H1 (cell line): Measurements from ENCODE around the gene MICU1. TPM values are rescaled to one million over a fixed set of nuclear protein-coding genes. Genes with fewer than 3 reads are reported as not detected.

Experiments used
- CTCF ChIA-PET: fragments of 300-600 bp; sonication (Branson Sonifier 250); formaldehyde crosslinking; loops from one replicate; lab custom pipeline; 2021; ENCODE audit not compliant: partially characterized antibody; lab: Charles Lee
- POLR2A ChIA-PET: fragments of 300-600 bp; sonication (Branson Sonifier 250); formaldehyde crosslinking; loops from one replicate; lab custom pipeline; 2021; ENCODE audit warnings: inconsistent platforms; ENCODE audit not compliant: partially characterized antibody; lab: Charles Lee
- DNase-seq, 2 experiments: peaks; one replicate each; pipeline versions ENCODE4 v3.0.0 to v3.0.0-alpha.2; 2010 to 2022; ENCODE audit warnings: low spot score in 2 of 2, low read depth in 1 of 2, mixed read lengths in 1 of 2
- FAIRE-seq: peaks from 2 replicates; lab custom pipeline; 2011; peaks lifted over from hg19 to GRCh38; lab: Jason Lieb, UNC
- H2AFZ ChIP-seq: 2 replicates; pipeline ENCODE4 v1.8.1; 2012; ENCODE audit warnings: low read length, inconsistent platforms
- H2AK5ac ChIP-seq: 2 replicates; pipeline ENCODE4 v1.6.1; 2013; ENCODE audit warnings: low read depth, low read length
- H2BK120ac ChIP-seq: replicated peaks from 2 replicates; pipeline ENCODE3; 2013; ENCODE audit warnings: low read depth, low read length, inconsistent platforms
- H2BK12ac ChIP-seq: 2 replicates; pipeline ENCODE4 v1.6.1; 2013; ENCODE audit warnings: low read depth, low read length
- H2BK15ac ChIP-seq: 2 replicates; pipeline ENCODE4 v1.6.1; 2013; ENCODE audit warnings: low read length
- H2BK20ac ChIP-seq: 2 replicates; pipeline ENCODE4 v1.6.1; 2013; ENCODE audit warnings: low read length
- H2BK5ac ChIP-seq: 2 replicates; pipeline ENCODE4 v1.6.1; 2013; ENCODE audit warnings: low read depth, low read length
- H3K14ac ChIP-seq: 2 replicates; pipeline ENCODE4 v1.6.1; 2013; ENCODE audit warnings: inconsistent platforms; ENCODE audit not compliant: insufficient read length
- H3K18ac ChIP-seq: 2 replicates; pipeline ENCODE4 v1.6.1; 2013; ENCODE audit warnings: low read length; ENCODE audit errors: extremely low read depth
- H3K23ac ChIP-seq: 2 replicates; pipeline ENCODE4 v1.6.1; 2013; ENCODE audit warnings: inconsistent platforms; ENCODE audit not compliant: insufficient read length
- H3K23me2 ChIP-seq: 2 replicates; pipeline ENCODE4 v1.6.1; 2013; ENCODE audit warnings: low read depth, low read length
- H3K27ac ChIP-seq: 2 replicates; pipeline ENCODE4 v1.6.1; 2011; ENCODE audit warnings: low read depth, low read length, inconsistent platforms
- H3K27me3 ChIP-seq, 4 experiments: replicated peaks in 1 of 4; 1 replicate in 1 of 4; 2 replicates in 3 of 4; pipeline versions ENCODE4 v1.6.1 to v1.8.1; 2011 to 2013; ENCODE audit warnings: low read length in 3 of 4, mild to moderate bottlenecking in 3 of 4, inconsistent platforms in 2 of 4, mixed read lengths in 2 of 4, moderate library complexity in 1 of 4; ENCODE audit not compliant: control insufficient read depth in 3 of 4, insufficient read depth in 3 of 4; ENCODE audit errors: extremely low read depth in 1 of 4
- H3K36me3 ChIP-seq, 4 experiments: 2 replicates each; pipeline versions ENCODE4 v1.6.1 to v1.8.1; 2011 to 2013; ENCODE audit warnings: mild to moderate bottlenecking in 4 of 4, low read length in 3 of 4, moderate library complexity in 2 of 4, control low read depth in 1 of 4, inconsistent platforms in 1 of 4; ENCODE audit not compliant: insufficient read depth in 4 of 4, control insufficient read depth in 2 of 4
- H3K4ac ChIP-seq: replicated peaks from 2 replicates; pipeline ENCODE3; 2013; ENCODE audit warnings: low read length, low read depth, mixed read lengths, inconsistent platforms; ENCODE audit not compliant: insufficient read length
- H3K4me1 ChIP-seq, 4 experiments: replicated peaks in 1 of 4; 1 replicate in 1 of 4; 2 replicates in 3 of 4; pipeline versions ENCODE4 v1.6.1 to v1.8.1; 2011 to 2013; ENCODE audit warnings: low read length in 3 of 4, inconsistent platforms in 2 of 4, mixed read lengths in 1 of 4; ENCODE audit not compliant: insufficient read depth in 4 of 4, control insufficient read depth in 3 of 4
- H3K4me2 ChIP-seq, 2 experiments: 2 replicates each; pipeline versions ENCODE4 v1.6.1 to v1.8.1; 2011 to 2013; ENCODE audit warnings: low read depth in 2 of 2, low read length in 2 of 2, control low read depth in 1 of 2, inconsistent platforms in 1 of 2, mild to moderate bottlenecking in 1 of 2; ENCODE audit not compliant: insufficient read depth in 1 of 2
- H3K4me3 ChIP-seq, 4 experiments: fragments of 200-600, 300-600 bp in 1 of 4; sonication (generic), shearing (Covaris generic), sonication (Bioruptor Twin) in 1 of 4; 2 replicates each; pipeline versions ENCODE4 v1.5.1 to v1.8.1; 2011 to 2016; ENCODE audit warnings: low read length in 4 of 4, low read depth in 3 of 4, control low read depth in 2 of 4, inconsistent platforms in 2 of 4, mild to moderate bottlenecking in 2 of 4, mixed read lengths in 1 of 4, moderate library complexity in 1 of 4; ENCODE audit not compliant: insufficient read depth in 2 of 4; ENCODE audit errors: extremely low read depth in 1 of 4
- H3K56ac ChIP-seq: replicated peaks from 2 replicates; pipeline ENCODE3; 2013; ENCODE audit warnings: low read depth, mild to moderate bottlenecking, mixed read lengths, low read length, inconsistent platforms; ENCODE audit not compliant: insufficient read length
- H3K79me1 ChIP-seq: 2 replicates; pipeline ENCODE4 v1.6.1; 2013; ENCODE audit warnings: low read depth, low read length, control low read depth
- H3K79me2 ChIP-seq, 2 experiments: 2 replicates each; pipeline versions ENCODE4 v1.6.1 to v1.8.1; 2012 to 2013; ENCODE audit warnings: low read length in 2 of 2, mild to moderate bottlenecking in 2 of 2, inconsistent platforms in 1 of 2; ENCODE audit not compliant: insufficient read depth in 2 of 2, control insufficient read depth in 1 of 2
- H3K9ac ChIP-seq, 4 experiments: replicated peaks in 1 of 4; 1 replicate in 1 of 4; 2 replicates in 3 of 4; pipeline versions ENCODE4 v1.6.1 to v1.8.1; 2011 to 2013; ENCODE audit warnings: low read depth in 3 of 4, low read length in 3 of 4, control low read depth in 2 of 4, mild to moderate bottlenecking in 2 of 4, moderate library complexity in 2 of 4, inconsistent platforms in 1 of 4; ENCODE audit errors: extremely low read depth in 1 of 4
- H3K9me3 ChIP-seq, 2 experiments: 2 replicates each; pipeline versions ENCODE4 v1.6.1 to v1.8.1; 2012 to 2013; ENCODE audit warnings: mild to moderate bottlenecking in 2 of 2, moderate library complexity in 2 of 2, control low read depth in 1 of 2, inconsistent platforms in 1 of 2, low read depth in 1 of 2, low read length in 1 of 2, mixed read lengths in 1 of 2; ENCODE audit not compliant: insufficient read depth in 2 of 2
- H4K20me1 ChIP-seq, 2 experiments: replicated peaks in 1 of 2; 2 replicates each; pipeline versions ENCODE3 to v1.8.1; 2011 to 2013; ENCODE audit warnings: inconsistent platforms in 2 of 2, low read length in 2 of 2, mild to moderate bottlenecking in 1 of 2; ENCODE audit not compliant: insufficient read depth in 2 of 2, control insufficient read depth in 1 of 2
- H4K5ac ChIP-seq: 2 replicates; pipeline ENCODE4 v1.6.1; 2013; ENCODE audit warnings: low read length, low read depth, mixed read lengths, inconsistent platforms; ENCODE audit not compliant: insufficient read length
- H4K8ac ChIP-seq: 2 replicates; pipeline ENCODE4 v1.8.0; 2013; ENCODE audit warnings: mild to moderate bottlenecking, moderate library complexity, low read length, inconsistent platforms; ENCODE audit not compliant: insufficient read depth; ENCODE audit errors: extremely low read depth
- H4K91ac ChIP-seq: replicated peaks from 2 replicates; pipeline ENCODE3; 2013; ENCODE audit warnings: low read length, mixed read lengths, inconsistent platforms; ENCODE audit not compliant: insufficient read length
- ASH2L ChIP-seq: fragments of 200-600, 300-600 bp; sonication (generic); IDR thresholded peaks from one replicate; pipeline ENCODE4 v1.7.1; 2017; ENCODE audit warnings: low read length
- CHD2 ChIP-seq: IDR thresholded peaks from 2 replicates; pipeline ENCODE4 v1.6.1; 2012; ENCODE audit warnings: low read length, improper control_type of control experiment
- HDAC6 ChIP-seq: IDR thresholded peaks from one replicate; pipeline ENCODE4 v1.7.1; 2012; ENCODE audit warnings: low read depth, mild to moderate bottlenecking, inconsistent platforms, low read length, moderate library complexity
- JUND ChIP-seq: IDR thresholded peaks from 2 replicates; pipeline ENCODE4 v1.6.1; 2011; ENCODE audit warnings: mild to moderate bottlenecking, improper control_type of control experiment, low read length
- RFX5 ChIP-seq: IDR thresholded peaks from 2 replicates; pipeline ENCODE4 v1.6.1; 2011; ENCODE audit warnings: low read depth, low read length, improper control_type of control experiment, borderline replicate concordance
- SAP30 ChIP-seq: fragments of 300-600 bp; sonication (generic); IDR thresholded peaks from 2 replicates; pipeline ENCODE4 v1.7.1; 2012; ENCODE audit warnings: low read length, moderate library complexity, mild to moderate bottlenecking, inconsistent platforms; ENCODE audit not compliant: insufficient read depth, insufficient replicate concordance
- SP2 ChIP-seq: IDR thresholded peaks from 2 replicates; pipeline ENCODE4 v1.6.1; 2012; ENCODE audit warnings: mild to moderate bottlenecking, low read length, inconsistent platforms
- WGBS, 2 experiments: shearing (Covaris generic) in 1 of 2; methylation state at CpG; one replicate each; pipeline versions ENCODE4 v1.1.6 to v1.1.7; 2013 to 2015; ENCODE audit warnings: low lambda C conversion rate in 2 of 2, mixed read lengths in 2 of 2, inconsistent platforms in 1 of 2, low coverage in 1 of 2, missing lambda C conversion rate in 1 of 2; ENCODE audit not compliant: insufficient replicate concordance in 2 of 2, insufficient coverage in 1 of 2, insufficient read length in 1 of 2; ENCODE audit errors: extremely low coverage in 1 of 2, missing lambda C conversion rate in 1 of 2; 5-methylcytosine and 5-hydroxymethylcytosine counted together
- polyA plus RNA-seq, 7 experiments: library from polyadenylated mRNA; depleted of rRNA in 3 of 7; stranded (reverse) in 5 of 7; unstranded in 2 of 7; fragments of >200 nt in 5 of 7; fragments of 200-250 nt in 2 of 7; gene quantifications; 1 replicate in 5 of 7; 2 replicates in 1 of 7; 4 replicates in 1 of 7; pipeline versions ENCODE4 v1.2.1 to v1.2.3, GENCODE V29; 2011 to 2013; ENCODE audit warnings: missing spikeins in 2 of 7, mixed read lengths in 2 of 7
- total RNA-seq: library from RNA; stranded (reverse); fragmentation: NEBNext Ultra II Directional; extraction: Animal tissue kit (Norgen Biotek cat#: 25700); gene quantifications from 2 replicates; pipeline ENCODE4 v1.2.1, GENCODE V29; 2021
- TF ChIP-seq, protein P1 (sequence below): IDR thresholded peaks from 2 replicates; pipeline ENCODE4 v1.6.1; 2012; ENCODE audit warnings: inconsistent platforms

Gene MICU1
- total and polyA plus RNA-seq, 2 of the 8 experiments (the other 6 are each of a cell fraction or from before 2014, with no cell fraction given), result 18.0 to 36.7 TPM

DNA sequence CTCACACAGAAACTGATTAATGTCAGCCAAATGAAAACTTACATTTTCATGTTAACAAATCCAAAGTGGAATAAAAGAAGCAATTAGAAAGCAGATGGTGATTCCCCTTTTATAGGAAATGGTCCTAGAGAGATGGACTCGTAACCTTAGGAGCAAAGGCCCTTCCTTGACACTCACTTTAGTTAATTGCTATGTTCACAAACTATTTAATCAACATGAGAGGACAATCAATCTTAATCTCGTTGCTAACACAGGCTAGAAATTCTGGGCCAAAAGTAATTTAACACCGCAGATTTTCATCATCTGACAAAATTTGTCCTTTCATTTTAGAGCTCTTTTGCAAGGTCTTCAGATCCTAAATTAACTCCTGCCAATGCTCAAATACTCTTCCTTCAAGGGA lies 207.2 kb downstream of the MICU1 start:
- Histone ChIP-seq H4K91ac (no peak overlapping the region), H3K4ac (no peak overlapping the region), H2BK5ac (no peak overlapping the region), H3K56ac (no peak overlapping the region), H2BK15ac (no peak overlapping the region), H3K36me3 (peaks cover 0 to 15% (median 8%) of the 10 kb centered on the region in 4 experiments; a peak in 4 of 8 replicates), H3K79me2 (no peaks in the 10 kb centered on the region), H4K20me1 (no peaks in the 10 kb centered on the region), H3K9me3 (peaks cover 19 to 20% of the 10 kb centered on the region in 2 experiments; a peak in 3 of 4 replicates), H3K27ac (no peak overlapping the region), H3K79me1 (no peaks in the 10 kb centered on the region), H3K9ac (no peak overlapping the region), H3K18ac (no peak overlapping the region), H3K4me3 (no peak overlapping the region), H2AK5ac (no peak overlapping the region), H4K5ac (no peak overlapping the region), H3K27me3 (no peaks in the 10 kb centered on the region), H3K14ac (no peak overlapping the region), H3K4me1 (peaks cover 0 to 9% (median 1%) of the 10 kb centered on the region in 4 experiments; a peak in 2 of 7 replicates), H3K4me2 (no peak overlapping the region), H4K8ac (no peak overlapping the region), H2BK120ac (no peak overlapping the region), H3K23ac (no peak overlapping the region), H2BK12ac (no peak overlapping the region), H2BK20ac (no peak overlapping the region), H3K23me2 (no peaks in the 10 kb centered on the region; the same call in 1 of the 2 replicates), H2AFZ (no peak overlapping the region)
- FAIRE-seq (no peak), DNase-seq (no peak)
- 88% methylated on average over 3 of the region's 3 CpGs; no CpG with 5 or more reads in 1 of the 2 experiments for WGBS, 2 experiments
- POLR2A ChIA-PET, result no interaction called here
- CTCF ChIA-PET, result interaction anchor here (1.4 kb wide), 1 partner anchor 43 kb away, joined by 4 read pairs; no protein-coding TSS in a partner anchor
- no peak for TF ChIP-seq ASH2L
- TF ChIP-seq SAP30, result no peak
- TF ChIP-seq, protein P1, sequence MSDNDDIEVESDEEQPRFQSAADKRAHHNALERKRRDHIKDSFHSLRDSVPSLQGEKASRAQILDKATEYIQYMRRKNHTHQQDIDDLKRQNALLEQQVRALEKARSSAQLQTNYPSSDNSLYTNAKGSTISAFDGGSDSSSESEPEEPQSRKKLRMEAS, result no peak
- no peak for TF ChIP-seq CHD2
- TF ChIP-seq SP2, result no peak
- TF ChIP-seq RFX5, result no peak
- no peak for TF ChIP-seq JUND
- no peak for TF ChIP-seq HDAC6
